ENCODE data around the gene RNF151. TPM values are rescaled to one million over a fixed set of nuclear protein-coding genes. Genes with fewer than 3 reads are reported as not detected.
A peak's percentile ranks its signal among the peaks of the same experiment; 100 is the strongest.

The RNF151 gene
- total and polyA plus RNA-seq, 2 of the 13 experiments (the other 11 are each of a cell fraction or from before 2014, with no cell fraction given), result not detected

GRCh38 chr16:1964506-1965395 is 1.9 kb upstream of the RNF151 start, which contains the start of gene RPS2 (continued):
- TF ChIP-seq, protein P1, sequence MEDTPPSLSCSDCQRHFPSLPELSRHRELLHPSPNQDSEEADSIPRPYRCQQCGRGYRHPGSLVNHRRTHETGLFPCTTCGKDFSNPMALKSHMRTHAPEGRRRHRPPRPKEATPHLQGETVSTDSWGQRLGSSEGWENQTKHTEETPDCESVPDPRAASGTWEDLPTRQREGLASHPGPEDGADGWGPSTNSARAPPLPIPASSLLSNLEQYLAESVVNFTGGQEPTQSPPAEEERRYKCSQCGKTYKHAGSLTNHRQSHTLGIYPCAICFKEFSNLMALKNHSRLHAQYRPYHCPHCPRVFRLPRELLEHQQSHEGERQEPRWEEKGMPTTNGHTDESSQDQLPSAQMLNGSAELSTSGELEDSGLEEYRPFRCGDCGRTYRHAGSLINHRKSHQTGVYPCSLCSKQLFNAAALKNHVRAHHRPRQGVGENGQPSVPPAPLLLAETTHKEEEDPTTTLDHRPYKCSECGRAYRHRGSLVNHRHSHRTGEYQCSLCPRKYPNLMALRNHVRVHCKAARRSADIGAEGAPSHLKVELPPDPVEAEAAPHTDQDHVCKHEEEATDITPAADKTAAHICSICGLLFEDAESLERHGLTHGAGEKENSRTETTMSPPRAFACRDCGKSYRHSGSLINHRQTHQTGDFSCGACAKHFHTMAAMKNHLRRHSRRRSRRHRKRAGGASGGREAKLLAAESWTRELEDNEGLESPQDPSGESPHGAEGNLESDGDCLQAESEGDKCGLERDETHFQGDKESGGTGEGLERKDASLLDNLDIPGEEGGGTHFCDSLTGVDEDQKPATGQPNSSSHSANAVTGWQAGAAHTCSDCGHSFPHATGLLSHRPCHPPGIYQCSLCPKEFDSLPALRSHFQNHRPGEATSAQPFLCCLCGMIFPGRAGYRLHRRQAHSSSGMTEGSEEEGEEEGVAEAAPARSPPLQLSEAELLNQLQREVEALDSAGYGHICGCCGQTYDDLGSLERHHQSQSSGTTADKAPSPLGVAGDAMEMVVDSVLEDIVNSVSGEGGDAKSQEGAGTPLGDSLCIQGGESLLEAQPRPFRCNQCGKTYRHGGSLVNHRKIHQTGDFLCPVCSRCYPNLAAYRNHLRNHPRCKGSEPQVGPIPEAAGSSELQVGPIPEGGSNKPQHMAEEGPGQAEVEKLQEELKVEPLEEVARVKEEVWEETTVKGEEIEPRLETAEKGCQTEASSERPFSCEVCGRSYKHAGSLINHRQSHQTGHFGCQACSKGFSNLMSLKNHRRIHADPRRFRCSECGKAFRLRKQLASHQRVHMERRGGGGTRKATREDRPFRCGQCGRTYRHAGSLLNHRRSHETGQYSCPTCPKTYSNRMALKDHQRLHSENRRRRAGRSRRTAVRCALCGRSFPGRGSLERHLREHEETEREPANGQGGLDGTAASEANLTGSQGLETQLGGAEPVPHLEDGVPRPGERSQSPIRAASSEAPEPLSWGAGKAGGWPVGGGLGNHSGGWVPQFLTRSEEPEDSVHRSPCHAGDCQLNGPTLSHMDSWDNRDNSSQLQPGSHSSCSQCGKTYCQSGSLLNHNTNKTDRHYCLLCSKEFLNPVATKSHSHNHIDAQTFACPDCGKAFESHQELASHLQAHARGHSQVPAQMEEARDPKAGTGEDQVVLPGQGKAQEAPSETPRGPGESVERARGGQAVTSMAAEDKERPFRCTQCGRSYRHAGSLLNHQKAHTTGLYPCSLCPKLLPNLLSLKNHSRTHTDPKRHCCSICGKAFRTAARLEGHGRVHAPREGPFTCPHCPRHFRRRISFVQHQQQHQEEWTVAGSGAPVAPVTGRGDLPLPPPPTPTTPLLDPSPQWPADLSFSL (CRISPR knock-in tag; IDR thresholded peaks at IDR 0.05), result no peak
- TF ChIP-seq EEA1 (CRISPR knock-in tag; IDR thresholded peaks at IDR 0.05; ENCODE audit: borderline replicate concordance) (no peak), SNRNP70 (IDR thresholded peaks at IDR 0.05; ENCODE audit: low read depth, low read length) (no peak), ZNF616 (CRISPR knock-in tag; IDR thresholded peaks at IDR 0.05; ENCODE audit: low read depth) (no peak), ZNF570 (CRISPR knock-in tag; IDR thresholded peaks at IDR 0.05; ENCODE audit: borderline replicate concordance) (no peak), ZBTB25 (CRISPR knock-in tag; IDR thresholded peaks at IDR 0.05) (no peak), PRPF4 (IDR thresholded peaks at IDR 0.05; ENCODE audit: low read depth, low read length, poor library complexity, severe bottlenecking) (no peak), ZNF34 (CRISPR knock-in tag; IDR thresholded peaks at IDR 0.05; ENCODE audit: borderline replicate concordance) (no peak), ZNF549 (CRISPR knock-in tag; IDR thresholded peaks at IDR 0.05) (no peak), ZNF552 (CRISPR knock-in tag; IDR thresholded peaks at IDR 0.05; ENCODE audit: borderline replicate concordance) (no peak), ZNF558 (CRISPR knock-in tag; IDR thresholded peaks at IDR 0.05; ENCODE audit: borderline replicate concordance) (peak; percentile 59; the same call in 1 of the 2 replicates), PAF1 (CRISPR knock-in tag; IDR thresholded peaks at IDR 0.05) (no peak), FOSL1 (CRISPR knock-in tag; IDR thresholded peaks at IDR 0.05; ENCODE audit: borderline replicate concordance) (no peak)
- TF ChIP-seq, protein P2, sequence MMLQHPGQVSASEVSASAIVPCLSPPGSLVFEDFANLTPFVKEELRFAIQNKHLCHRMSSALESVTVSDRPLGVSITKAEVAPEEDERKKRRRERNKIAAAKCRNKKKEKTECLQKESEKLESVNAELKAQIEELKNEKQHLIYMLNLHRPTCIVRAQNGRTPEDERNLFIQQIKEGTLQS (CRISPR knock-in tag; IDR thresholded peaks at IDR 0.05), result no peak

Data from HepG2 (cell line).